GM21367 (cell line): ENCODE results near the gene GNPDA1.
A peak's percentile ranks its signal among the peaks of the same experiment; 100 is the strongest.

Experiments
- ATAC-seq: cut with Tn5 transposase; IDR thresholded peaks from one replicate; pipeline ENCODE4 v1.9.1; 2021; ENCODE audit not compliant: unreplicated experiment

GNPDA1 gene

GRCh38 chr5:141995656-141996055, 17.2 kb downstream of the GNPDA1 start:
- no peak for ATAC-seq

DNA sequence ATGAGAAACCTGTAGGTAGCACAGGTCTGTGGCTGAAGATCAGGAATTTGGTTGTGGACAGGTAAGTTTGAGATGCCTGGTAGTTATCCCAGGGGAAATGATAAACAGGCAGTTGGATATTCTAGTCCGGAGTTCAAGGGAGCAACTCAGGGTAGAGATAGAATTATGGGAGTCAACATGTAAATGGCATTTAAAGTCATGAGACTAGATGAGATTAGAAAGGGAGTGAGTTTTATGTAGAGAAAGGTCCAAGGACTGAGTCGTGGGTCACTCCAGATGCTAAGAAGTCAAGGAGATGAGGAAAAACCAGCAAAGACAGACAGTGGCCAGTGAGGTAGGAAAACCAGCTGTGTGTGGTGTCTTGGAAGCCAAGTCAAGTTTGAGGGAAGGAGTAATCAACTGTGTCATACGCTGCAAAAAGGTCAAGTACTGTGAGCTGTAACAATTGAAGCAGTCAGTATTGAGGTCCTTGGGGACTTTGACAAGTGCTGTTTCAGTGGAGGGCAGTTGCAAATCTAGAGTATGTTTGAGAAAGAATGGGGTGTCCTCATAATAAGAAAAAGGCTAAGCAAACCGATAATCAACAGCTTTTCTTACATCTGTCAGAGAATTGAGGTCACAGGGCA, 18.2 kb downstream of the GNPDA1 start:
- ATAC-seq, result no peak

- ATAC-seq, result no peak
Measured at GRCh38 chr5:141992349-141992963, 20.4 kb downstream of the GNPDA1 start.

GRCh38 chr5:141989720-141990119, 23.1 kb downstream of the GNPDA1 start:
- ATAC-seq, result no peak

- ATAC-seq, result no peak
Measured at GRCh38 chr5:141986072-141986471, 26.8 kb downstream of the GNPDA1 start.

GRCh38 chr5:141982626-141983025, 30.2 kb downstream of the GNPDA1 start:
- ATAC-seq, result no peak

- no peak for ATAC-seq
Measured at GRCh38 chr5:141978389-141978788, 34.4 kb downstream of the GNPDA1 start.

GRCh38 chr5:141976176-141976575, 36.7 kb downstream of the GNPDA1 start:
- no peak for ATAC-seq

GRCh38 chr5:141973871-141974595, 38.8 kb downstream of the GNPDA1 start:
- ATAC-seq, result no peak

- peak; percentile 65 for ATAC-seq
Measured at GRCh38 chr5:141969783-141970771, 42.8 kb downstream of the GNPDA1 start.

DNA sequence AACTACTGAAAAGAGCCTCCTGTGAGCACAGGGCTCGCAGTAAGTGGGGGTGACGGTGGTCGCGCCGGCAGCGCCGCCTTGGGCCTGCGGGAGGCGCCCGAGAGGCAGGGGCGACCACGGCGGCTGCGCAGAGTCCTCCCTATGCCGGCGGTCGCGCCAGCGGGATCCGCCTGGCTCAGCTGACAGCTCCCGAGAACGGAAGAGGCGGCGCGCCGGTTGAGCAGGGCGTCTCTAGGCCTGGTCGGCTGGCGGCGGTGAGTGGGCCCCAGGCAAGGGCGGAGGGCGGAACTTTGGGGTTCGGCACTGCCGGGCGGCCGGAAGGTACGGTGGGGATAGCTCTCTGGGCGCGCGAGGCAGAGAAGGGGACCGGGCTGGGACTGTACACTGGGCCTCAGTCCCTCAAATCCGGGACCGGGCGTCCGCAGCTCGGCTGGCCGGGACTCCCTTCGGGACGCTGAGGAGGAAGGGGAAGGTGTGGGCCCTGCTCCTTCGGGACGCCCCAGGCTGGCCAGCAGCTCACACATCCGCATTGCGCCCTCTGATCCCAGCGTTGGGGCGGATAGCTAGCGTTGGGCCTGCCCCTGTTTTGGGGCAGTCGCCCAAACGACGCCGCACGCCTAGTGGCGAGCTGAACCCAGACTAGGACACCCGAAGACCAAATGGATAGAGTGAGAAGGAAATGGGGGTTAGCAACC, 43.8 kb downstream of the GNPDA1 start, which contains the start of gene RNF14:
Gene RNF14 (plus strand): TSS at position 192 of the 695 bp plus-strand sequence. CDS start 4,484 bp downstream, outside the sequence.
- ATAC-seq, result peak; percentile 90

DNA sequence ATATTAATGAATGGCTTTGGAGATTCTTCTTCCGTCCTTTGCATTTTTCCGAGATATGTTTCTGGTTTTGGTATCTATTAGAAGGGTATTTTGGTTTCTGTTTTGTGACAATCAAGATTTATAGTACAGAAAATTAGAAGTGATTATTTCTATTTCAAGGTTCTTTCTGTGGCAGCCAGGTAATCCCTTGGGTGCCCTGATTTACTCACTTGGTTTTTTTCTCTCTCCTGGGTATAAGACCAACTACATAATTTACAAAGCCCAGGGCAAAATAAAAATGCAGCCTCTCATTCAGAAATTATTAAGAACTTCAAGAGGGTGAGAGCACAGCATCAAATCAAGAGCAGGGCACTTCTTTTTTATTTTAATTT, 45.9 kb downstream of the GNPDA1 start:
- no peak for ATAC-seq

DNA sequence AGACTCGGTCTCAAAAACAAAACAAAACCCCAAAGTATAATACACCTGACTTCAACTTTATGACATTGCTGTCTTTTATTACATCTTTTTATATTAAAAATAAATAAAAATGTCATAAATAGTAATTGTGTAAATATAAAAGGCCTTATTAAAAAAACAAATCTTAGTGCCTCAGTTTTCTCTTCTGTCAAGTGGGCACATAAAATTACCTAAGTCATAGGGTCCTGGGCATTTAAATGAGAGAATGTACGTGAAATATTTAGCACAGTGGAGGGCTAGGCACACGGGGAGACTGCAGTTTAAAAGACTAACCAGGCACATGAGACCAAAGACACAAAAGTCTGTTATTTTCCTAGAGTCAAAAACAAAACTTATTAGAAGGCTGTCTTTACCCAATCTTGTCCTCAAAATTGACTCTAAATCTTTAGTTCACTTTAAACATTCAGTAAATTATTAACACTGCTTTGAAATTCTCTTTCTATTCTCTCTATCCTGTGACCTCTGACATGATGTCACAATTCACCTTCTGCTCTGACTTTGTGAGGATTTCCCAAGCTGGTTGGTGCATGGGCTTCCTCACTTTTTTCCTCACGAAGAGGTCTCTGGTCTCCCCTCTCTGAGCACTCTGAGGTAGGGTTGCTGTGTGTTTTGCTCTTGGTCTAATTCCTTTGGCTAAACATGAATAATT, 46.4 kb downstream of the GNPDA1 start:
- no peak for ATAC-seq

DNA sequence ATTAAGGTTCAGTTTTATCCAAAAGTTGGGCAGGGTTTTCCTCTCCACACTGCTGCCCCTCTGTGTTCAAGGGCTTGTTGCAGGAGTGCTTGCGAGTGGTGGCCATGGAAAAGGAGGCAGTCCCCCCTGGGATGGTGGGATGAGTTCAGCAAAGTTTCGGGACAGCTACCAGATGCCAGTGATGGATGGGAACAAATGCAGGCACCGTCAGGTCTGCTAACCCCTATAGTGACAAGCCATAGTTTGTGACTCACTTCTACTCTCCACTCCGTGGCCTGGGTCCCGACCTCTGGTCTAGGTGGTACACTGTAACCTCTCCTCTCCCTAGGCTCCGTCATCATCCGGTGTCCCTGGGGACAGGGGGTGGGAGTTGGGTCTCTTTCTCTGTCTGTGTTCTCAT, 47.8 kb downstream of the GNPDA1 start:
- no peak for ATAC-seq

GRCh38 chr5:141963701-141964100, 49.1 kb downstream of the GNPDA1 start:
- ATAC-seq, result no peak

DNA sequence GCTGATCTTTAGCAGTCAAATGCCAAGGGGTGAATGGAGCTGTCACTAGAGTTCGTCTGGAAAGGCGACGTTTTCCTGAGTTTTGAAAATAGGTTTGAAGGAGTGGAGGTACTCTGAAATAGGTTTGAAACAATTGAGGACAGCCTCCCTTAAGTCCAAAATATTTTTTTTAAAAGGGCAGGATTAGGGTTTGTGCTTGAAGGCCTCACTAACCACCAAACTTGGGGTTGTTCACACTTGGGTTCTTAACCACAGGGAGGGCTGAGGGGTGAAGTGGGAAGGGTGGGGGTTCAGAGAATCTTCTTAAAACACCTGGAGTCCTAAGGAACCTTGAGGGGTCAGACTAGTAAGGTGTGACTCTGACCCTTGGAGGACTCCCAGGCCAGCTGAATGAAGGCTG, 51.4 kb downstream of the GNPDA1 start:
- no peak for ATAC-seq

- ATAC-seq, result peak; percentile 84
Measured at GRCh38 chr5:141960449-141961323, 52.1 kb downstream of the GNPDA1 start.

GRCh38 chr5:141960018-141960417, 52.8 kb downstream of the GNPDA1 start:
- no peak for ATAC-seq
